Activated CD8-positive, alpha-beta memory T cell treated with anti-CD3 and anti-CD28 coated beads, Interleukin-2, amount 50 U/mL, for 24 hours (primary cell): ENCODE results near the gene NLRC4.
A peak's percentile ranks its signal among the peaks of the same experiment; 100 is the strongest.
"Not testable (repeated sequence)": the region's sequence is repeated elsewhere in the genome, so short reads cannot be mapped to it uniquely, and the experiment has no call there.

Experiments used
- DNase-seq: peaks from one replicate; pipeline ENCODE4 v3.0.0-alpha.2; 2020; ENCODE audit errors: extremely low read depth

The NLRC4 gene, protein sequence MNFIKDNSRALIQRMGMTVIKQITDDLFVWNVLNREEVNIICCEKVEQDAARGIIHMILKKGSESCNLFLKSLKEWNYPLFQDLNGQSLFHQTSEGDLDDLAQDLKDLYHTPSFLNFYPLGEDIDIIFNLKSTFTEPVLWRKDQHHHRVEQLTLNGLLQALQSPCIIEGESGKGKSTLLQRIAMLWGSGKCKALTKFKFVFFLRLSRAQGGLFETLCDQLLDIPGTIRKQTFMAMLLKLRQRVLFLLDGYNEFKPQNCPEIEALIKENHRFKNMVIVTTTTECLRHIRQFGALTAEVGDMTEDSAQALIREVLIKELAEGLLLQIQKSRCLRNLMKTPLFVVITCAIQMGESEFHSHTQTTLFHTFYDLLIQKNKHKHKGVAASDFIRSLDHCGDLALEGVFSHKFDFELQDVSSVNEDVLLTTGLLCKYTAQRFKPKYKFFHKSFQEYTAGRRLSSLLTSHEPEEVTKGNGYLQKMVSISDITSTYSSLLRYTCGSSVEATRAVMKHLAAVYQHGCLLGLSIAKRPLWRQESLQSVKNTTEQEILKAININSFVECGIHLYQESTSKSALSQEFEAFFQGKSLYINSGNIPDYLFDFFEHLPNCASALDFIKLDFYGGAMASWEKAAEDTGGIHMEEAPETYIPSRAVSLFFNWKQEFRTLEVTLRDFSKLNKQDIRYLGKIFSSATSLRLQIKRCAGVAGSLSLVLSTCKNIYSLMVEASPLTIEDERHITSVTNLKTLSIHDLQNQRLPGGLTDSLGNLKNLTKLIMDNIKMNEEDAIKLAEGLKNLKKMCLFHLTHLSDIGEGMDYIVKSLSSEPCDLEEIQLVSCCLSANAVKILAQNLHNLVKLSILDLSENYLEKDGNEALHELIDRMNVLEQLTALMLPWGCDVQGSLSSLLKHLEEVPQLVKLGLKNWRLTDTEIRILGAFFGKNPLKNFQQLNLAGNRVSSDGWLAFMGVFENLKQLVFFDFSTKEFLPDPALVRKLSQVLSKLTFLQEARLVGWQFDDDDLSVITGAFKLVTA

DNA sequence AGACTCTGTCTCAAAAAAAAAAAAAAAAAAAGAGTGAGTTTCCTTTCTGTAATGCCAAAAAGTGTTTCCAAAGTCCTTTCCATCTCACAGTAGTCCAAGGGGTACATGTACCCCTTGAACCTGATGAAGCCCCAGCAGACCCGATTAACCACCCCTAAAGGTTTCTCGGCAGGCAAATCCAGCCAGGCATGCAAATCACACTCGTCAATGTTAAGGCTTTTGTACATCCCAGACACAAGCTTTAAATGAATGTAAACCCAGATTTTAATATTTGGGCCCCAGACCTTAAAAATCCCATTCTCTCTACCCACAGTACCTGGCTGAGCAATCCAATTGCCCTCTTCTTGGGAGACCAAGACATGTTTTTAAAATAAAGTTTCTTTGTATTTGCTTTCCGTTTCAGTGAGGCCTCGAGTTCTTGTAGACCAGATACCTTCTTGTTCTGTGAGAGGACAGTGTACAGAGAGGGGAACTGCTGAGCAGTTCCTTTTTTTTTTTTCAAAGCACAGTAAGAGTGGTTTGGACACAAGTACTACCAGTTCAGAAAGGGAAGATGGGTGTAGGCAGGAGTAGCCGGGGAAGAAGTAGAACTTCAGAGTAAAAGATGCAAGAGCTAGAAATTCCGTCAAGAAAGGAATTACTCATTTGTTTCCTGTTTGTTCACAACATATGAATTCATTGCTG, at the start of gene NLRC4:
TSS of gene NLRC4 (minus strand) at position 465 of the 684 bp plus-strand sequence. CDS start 8,111 bp downstream, outside the sequence.
- DNase-seq: no peak

DNA sequence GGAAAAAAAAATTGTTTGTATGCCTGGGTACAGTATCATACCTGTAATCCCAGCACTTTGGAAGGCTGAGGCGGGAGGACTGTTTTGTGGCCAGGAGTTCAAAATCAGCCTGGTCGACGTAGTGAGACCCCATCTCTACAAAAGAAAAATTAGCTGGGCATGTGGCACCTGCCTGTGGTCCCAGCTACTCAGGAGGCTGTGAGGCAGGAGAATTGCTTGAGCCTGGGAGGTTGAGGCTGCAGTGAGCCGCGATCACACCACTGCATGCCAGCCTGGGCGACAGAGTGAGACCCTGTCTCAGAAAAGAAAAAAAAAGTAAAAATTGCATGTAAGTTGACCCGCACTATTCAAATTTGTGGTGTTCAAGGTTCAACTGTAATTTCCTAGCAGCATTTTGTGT, 45.9 kb upstream of the NLRC4 start:
- no peak for DNase-seq

DNA sequence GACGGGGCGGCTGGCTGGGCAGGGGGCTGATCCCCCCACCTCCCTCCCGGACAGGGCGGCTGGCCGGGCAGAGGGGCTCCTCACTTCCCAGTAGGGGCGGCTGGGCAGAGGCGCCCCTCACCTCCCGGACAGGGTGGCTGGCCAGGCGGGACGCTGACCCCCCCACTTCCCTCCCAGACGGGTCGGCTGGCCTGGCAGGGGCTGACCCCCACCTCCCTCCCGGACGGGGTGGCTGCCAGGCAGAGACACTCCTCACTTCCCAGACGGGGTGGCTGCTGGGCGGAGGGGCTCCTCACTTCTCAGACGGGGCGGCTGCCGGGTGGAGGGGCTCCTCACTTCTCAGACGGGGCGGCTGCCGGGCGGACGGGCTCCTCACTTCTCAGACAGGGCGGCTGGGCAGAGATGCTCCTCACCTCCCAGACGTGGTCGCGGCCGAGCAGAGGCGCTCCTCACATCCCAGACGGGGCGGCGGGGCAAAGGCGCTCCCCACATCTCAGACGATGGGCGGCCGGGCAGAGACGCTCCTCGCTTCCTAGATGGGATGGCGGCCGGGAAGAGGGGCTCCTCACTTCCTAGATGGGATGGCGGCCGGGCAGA, 29.4 kb upstream of the NLRC4 start:
- DNase-seq: not testable (repeated sequence)

DNA sequence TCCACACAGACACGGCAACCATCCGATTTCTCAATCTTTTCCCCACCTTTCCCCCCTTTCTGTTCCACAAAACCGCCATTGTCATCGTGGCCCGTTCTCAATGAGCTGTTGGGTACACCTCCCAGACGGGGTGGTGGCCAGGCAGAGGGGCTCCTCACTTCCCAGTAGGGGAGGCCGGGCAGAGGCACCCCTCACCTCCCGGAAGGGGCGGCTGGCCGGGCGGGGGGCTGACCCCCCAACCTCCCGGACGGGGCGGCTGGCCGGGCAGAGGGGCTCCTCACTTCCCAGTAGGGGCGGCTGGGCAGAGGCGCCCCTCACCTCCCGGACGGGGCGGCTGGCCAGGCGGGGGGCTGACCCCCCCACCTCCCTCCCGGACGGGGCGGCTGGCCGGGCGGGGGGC, 28.8 kb upstream of the NLRC4 start:
- not testable (repeated sequence) for DNase-seq

DNA sequence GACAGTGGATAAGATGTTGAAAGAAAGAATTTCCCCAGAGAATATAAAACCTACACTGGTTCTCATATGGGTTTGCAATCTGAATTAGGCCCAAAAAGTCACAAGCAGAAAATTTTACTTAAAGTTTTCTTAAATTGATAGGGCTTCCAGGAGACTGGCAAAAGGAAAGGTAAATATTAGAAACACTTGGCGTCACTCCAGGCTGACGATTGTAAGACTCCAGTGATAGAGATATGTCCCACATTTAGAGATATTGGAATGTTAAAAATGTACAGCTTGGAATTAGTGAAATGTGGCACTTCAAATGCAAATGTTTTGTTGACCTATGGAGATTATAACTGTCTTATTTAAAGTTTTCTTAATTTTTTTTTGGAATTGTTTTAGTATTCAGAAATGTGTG, 27.1 kb upstream of the NLRC4 start:
- DNase-seq: no peak

DNA sequence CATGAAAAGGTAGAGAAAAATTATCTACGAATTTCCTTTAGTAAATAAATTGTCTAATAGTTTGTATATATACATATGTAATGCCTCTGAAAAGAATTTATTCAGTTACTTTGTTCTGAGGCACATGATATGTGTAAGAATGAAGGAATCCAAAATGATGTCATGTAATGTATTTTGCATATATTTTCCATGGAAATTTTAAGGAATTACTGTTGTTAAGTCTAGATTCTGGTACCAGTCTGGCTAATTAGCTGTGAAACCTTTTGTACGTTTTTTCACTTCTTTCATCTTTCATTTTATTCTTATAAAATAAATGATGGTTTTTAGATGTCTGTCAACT, 25.3 kb upstream of the NLRC4 start:
- no peak for DNase-seq

DNA sequence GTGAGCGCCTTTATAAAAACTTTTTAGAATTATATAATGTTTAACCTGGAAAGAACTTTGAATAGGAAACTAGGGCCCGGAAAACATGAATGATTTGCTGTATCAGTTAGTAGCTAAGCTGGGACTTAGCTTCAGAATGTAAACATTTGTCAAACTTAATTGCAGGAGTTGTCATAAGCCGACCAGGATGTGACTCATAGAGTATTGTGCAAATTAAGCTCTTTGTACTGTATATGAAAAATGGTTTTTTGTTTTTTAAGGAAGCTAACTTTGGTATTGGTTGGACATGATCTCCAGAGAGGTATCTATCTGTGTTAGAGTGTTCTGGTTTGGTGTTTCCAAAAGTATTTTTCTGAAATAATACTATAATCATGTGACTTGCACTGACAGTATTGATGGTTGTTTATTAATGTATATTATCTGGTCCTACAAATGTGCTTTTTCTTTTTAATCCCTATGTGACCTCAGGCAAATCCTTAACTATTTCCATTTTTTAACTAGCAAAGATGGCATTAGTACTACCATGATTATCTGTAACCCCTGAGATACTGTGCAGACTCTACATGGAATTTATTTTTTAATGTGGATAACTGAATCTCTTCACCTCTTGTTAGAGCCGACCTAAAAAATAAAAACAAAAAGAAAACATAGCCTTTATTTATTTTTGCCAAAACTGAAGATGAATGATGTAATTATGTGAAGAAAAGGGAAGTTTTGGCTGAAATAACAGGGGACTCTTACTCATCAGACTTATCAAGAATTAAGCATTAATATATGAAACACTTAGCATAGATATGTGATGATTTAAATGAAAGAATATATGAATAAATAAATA, 24.7 kb upstream of the NLRC4 start:
- DNase-seq: no peak

DNA sequence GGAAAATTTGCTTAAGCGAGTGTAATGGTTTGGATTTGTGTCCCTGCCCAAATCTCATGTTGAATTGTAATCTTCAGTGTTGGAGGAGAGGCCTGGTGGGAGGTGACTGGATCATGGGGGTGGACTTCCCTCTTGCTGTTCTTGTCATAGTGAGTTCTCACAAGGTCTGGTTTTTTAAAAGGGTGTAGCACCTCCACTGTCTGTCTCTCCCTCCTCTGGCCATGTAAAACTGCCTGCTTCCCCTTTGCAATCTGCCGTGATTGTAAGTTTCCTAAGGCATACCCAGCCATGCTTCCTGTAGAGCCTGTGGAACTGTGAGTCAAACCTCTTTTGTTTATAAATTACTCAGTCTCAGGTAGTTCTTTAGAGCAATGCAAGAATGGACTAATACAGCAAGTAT, 19.6 kb upstream of the NLRC4 start:
- no peak for DNase-seq

DNA sequence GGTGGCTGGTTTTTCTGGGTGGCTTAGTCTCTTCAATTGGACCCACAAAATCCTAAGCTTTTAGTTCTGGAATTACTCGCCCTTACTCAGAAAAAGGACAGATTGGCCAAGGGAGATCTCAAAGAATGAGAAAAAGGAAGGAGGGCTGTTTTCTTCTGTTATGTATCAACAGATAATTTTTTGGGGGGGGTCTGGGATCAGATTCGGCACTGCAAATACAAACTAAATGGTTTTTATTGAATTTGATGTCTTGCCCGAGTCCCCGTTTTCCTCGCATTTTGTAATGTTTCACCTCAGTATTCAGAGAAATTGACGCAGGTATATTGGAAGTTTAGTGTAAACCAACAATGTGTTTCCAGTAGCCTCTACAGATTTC, 13.8 kb upstream of the NLRC4 start:
- no peak for DNase-seq

DNA sequence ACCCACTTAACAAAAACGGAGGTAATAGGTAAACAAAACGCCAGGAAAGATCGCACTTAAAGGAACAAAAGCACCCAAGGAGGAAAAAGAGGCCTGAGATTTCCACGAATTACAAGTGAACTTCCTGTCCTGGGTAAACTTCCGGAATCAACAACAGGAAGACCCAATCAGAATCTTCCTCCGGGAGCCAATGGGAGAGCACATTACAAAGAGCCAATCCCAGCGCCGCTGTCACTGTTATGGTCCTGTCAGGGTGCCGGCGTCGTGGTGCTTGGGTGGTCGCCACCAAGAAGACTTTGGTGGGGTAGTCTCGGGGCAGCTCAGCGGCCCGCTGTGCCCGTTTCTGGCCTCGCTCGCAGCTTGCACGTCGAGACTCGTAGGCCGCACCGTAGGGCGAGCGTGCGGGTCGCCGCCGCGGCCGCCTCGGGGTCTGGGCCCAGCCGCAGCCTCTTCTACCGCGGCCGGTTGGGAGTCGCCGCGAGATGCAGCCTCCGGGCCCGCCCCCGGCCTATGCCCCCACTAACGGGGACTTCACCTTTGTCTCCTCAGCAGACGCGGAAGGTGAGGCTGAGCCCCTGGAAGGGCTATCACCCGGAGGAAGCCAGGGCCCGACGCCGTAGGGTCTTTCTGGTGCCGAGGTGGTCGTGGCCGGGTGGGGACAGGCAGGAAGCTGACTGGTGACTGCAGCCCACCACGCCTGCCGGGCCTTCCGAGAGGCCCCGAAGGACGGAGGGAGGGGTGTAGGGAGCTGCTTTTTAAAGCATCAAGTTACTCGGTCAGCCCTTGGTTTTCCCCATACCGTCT, 13.2 kb upstream of the NLRC4 start, which contains the start of gene YIPF4:
TSS of gene YIPF4 (plus strand) at position 231 of the 804 bp plus-strand sequence. CDS start at position 483, 252 bp downstream.
- peak; percentile 80 for DNase-seq

DNA sequence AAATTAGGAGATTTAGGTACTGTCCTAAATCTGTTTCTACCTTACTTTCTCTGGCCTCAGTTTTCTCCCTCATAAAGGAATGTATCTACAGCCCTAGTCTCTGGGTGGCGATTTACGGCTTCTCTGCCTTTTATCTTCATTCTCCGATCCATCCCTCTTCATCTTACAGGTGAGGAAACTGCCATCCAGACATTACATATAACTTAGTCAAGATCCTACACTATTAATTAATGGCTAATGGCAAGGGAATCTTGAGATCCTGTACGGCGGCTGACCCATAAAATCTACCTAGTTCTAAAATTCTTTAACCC, 12.6 kb upstream of the NLRC4 start:
- no peak for DNase-seq

DNA sequence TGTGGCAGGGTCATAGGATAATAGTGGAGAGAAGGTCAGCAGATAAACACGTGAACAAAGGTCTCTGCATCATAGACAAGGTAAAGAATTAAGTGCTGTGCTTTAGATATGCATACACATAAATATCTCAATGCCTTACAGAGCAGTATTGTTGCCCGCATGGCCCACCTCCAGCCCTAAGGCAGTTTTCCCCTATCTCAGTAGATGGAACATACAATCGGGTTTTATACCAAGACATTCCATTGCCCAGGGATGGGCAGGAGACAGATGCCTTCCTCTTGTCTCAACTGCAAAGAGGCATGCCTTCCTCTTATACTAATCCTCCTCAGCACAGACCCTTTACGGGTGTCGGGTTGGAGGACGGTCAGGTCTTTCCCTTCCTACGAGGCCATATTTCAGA, 11.1 kb upstream of the NLRC4 start:
- DNase-seq: not testable (repeated sequence)

DNA sequence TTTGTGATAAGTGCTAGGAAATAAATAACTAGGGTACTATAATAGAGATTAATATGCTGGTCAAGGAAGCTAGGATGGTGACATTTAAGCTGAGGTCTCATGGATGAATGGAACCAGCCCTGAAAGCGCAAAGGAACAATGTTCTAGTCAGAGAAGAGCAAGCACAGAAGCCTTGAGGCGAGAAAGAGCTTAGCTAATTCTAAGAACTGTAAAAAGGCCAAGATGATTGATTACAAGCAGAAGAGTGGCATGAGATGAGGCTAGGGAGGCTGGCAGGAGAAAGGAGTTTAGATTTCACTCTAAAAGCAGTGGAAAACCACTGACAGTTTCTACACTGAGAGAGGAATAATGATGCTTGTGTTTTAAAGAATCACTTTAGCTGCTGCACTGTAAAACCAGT, 9.6 kb upstream of the NLRC4 start:
- no peak for DNase-seq

DNA sequence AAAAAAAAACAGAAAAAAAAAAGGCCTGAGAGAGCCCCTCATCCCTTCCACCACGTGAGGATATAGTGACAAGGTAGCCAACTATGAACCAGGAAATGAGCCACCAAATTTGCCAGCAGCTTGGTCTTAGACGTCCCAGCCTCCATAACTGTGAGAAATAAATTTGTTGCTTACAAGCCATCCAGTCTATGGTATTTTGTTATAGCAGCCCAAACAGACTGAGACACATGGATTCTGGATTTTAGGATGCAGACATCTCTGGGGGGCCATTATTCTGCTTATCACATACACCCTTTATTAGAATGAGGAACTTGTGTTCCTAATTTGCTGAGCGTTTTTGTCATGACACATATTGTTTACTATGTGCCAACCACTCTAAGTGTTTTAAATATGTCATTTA, 7.6 kb upstream of the NLRC4 start:
- DNase-seq: no peak

DNA sequence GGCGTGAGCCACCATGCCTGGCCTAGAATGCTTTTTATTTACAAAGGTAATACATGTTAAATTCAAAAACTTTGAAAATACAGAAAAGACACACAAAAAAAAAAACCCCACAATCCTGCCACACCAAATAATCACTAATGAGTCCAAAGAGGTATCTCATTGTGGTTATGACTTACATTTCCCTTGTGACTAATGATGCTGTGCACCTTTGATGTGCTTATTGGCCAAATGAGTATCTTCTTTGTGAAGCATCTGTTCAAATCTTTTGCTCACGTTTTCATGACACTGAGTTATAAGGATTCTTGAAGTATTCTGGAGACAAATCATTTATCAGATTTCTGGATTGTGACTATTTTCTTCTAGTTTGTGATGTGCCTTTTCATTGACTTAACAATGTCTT, 6.4 kb upstream of the NLRC4 start:
- no peak for DNase-seq

DNA sequence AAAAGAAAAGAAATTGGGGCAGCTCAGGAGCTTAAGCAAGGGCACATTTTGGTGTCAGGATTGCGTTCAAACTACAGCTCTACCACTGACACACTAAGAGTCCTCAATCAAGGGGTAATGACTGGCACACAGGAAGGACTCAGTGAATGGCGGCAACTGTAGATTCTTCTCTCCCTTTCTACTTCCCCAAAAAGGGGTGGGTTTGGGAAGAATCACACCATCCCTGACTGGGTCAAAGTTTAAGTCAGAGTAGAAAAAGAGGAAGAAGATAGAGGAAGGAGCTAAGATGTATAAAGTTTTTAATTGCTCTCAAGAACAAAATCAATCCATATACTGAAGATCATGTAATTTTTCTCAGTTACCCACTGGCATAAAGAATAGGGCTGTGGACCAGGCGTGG, 2.6 kb downstream of the NLRC4 start:
- DNase-seq: no peak

DNA sequence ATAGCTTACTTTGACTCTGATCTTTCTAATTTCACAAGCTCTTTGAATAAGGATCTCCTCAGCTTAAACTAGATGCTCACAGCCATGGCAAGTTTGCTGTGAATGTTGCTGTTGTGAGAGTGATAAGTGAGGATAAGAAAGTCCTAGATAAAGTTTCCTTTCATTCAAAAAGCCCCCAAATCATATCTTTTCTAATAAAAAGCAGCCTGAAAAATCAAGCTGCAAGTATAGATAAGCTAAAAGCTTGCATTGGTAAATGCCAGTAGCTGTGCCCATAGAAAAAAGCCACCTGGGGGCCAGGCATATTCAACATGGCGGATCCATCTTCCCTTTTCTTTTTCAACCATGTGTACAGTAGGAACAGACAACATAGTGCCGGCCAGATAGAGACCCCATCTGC, 4.3 kb downstream of the NLRC4 start:
- DNase-seq: no peak

DNA sequence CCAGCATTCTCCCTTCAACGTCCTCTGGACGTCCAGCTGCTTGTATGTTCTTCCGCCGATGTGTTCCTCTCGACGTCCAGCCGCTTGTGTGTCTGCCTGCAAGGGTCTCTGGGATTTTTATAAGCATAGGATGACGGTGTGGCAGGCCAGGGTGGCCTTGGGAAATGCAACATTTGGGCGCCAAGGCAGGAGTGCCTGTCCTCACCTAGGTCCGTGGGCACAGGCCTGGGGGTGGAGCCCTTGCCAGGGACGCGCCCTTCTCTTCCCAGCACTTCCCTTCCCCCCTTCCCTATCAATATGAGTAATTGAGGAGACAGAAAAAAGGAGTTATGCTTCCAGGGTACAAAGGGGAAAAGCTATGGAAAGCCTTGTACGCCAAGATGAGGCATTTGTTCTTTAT, 6.4 kb downstream of the NLRC4 start:
- no peak for DNase-seq

DNA sequence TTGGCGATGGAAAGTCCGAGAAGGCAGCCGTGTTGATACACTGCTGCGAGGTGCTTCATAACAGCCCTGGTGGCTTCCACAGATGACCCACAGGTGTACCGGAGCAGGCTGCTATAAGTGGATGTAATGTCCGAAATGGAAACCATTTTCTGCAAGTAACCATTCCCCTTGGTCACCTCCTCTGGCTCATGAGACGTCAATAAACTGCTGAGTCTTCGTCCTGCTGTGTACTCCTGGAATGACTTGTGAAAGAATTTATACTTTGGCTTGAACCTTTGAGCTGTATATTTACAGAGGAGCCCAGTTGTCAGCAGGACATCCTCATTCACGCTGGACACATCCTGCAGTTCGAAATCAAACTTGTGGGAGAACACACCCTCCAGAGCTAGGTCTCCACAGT, 14.4 kb downstream of the NLRC4 start:
- DNase-seq: no peak

DNA sequence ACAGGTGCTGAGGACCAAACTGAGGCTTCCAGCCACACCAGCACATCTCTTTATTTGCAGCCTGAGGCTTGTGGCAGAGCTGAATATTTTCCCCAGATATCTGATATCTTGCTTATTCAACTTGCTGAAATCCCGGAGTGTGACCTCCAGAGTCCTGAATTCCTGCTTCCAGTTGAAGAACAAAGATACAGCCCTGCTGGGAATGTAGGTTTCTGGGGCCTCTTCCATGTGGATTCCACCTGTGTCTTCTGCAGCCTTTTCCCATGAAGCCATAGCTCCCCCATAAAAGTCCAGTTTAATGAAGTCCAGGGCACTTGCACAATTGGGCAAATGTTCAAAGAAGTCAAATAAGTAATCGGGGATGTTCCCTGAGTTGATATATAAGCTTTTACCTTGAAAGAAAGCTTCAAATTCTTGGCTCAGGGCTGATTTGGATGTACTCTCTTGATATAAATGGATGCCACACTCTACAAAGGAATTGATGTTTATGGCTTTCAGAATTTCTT, 14.9 kb downstream of the NLRC4 start:
- DNase-seq: no peak
